Suprapubic skin (tissue), 4 donors: ENCODE measurements around the gene CCDC27. TPM values are rescaled to one million over a fixed set of nuclear protein-coding genes. Genes with fewer than 3 reads are reported as not detected.

ENCODE experiments used
- DNase-seq, 2 donors: peaks; one replicate each; pipeline ENCODE4 v3.0.0-alpha.2; 2019; ENCODE audit warnings: low spot score in 2 of 2
- H3K27ac ChIP-seq: fragments of 200-600 bp; sonication (generic); one replicate; pipeline ENCODE4 v1.5.1; 2019
- H3K27me3 ChIP-seq: fragments of 200-600 bp; sonication (generic); one replicate; pipeline ENCODE4 v1.5.1; 2019
- H3K36me3 ChIP-seq: fragments of 200-600 bp; sonication (generic); one replicate; pipeline ENCODE4 v1.5.1; 2019
- H3K4me1 ChIP-seq: fragments of 200-600 bp; sonication (generic); one replicate; pipeline ENCODE4 v1.5.1; 2019
- H3K4me3 ChIP-seq: fragments of 200-600 bp; sonication (generic); one replicate; pipeline ENCODE4 v1.5.1; 2019; ENCODE audit warnings: mild to moderate bottlenecking
- H3K9me3 ChIP-seq: fragments of 200-600 bp; sonication (generic); one replicate; pipeline ENCODE4 v1.5.1; 2019
- CTCF ChIP-seq, 2 donors: fragments of 200-600 bp in 1 of 2; fragments of 450-650 bp in 1 of 2; sonication (generic) in 1 of 2; IDR thresholded peaks; one replicate each; pipeline ENCODE4 v1.5.1; 2016 to 2019; ENCODE audit warnings: antibody characterized with exemption in 2 of 2, mild to moderate bottlenecking in 1 of 2, moderate library complexity in 1 of 2
- EP300 ChIP-seq: sonication (generic); formaldehyde crosslinking; IDR thresholded peaks from one replicate; pipeline ENCODE4 v1.6.1; 2017; ENCODE audit warnings: antibody characterized with exemption
- POLR2A ChIP-seq, 2 donors: fragments of 450-650 bp; IDR thresholded peaks; one replicate each; pipeline ENCODE4 v1.6.1; 2017; ENCODE audit warnings: antibody characterized with exemption in 2 of 2, mild to moderate bottlenecking in 2 of 2, moderate library complexity in 2 of 2
- POLR2AphosphoS5 ChIP-seq, 3 donors: sonication (generic); formaldehyde crosslinking; IDR thresholded peaks; one replicate each; pipeline ENCODE4 v1.6.1; 2017; ENCODE audit warnings: antibody characterized with exemption in 3 of 3
- WGBS: methylation state at CpG from one replicate; pipeline ENCODE4 v1.1.5; 2018; 5-methylcytosine and 5-hydroxymethylcytosine counted together
- total RNA-seq, 4 donors: library from RNA; depleted of rRNA; stranded (reverse); fragments of >200 nt; gene quantifications; one replicate each; pipeline ENCODE4 v1.1.0, GENCODE V29; 2016

The CCDC27 gene
- total RNA-seq, 4 donors from 2014 or later: not detected

GRCh38 chr1:3775490-3776230 is 23.4 kb downstream of the CCDC27 start:
- 49% methylated on average over 18 of the region's 27 CpGs for WGBS

GRCh38 chr1:3776231-3776961 is 24.1 kb downstream of the CCDC27 start:
- H3K27me3 ChIP-seq: no peaks in the 10 kb centered on the region
- no peak overlapping the region for H3K4me3 ChIP-seq
- H3K36me3 ChIP-seq: peaks cover 26% of the 10 kb centered on the region
- TF ChIP-seq POLR2AphosphoS5 (IDR thresholded peaks at IDR 0.05) (no peak), EP300 (no peak), CTCF (IDR thresholded peaks at IDR 0.05) (no peak), POLR2A (IDR thresholded peaks at IDR 0.05) (no peak)
- 67% methylated on average over 15 of the region's 21 CpGs for whole genome bisulfite sequencing
- peaks cover 42% of the 10 kb centered on the region for H3K4me1 ChIP-seq
- no peaks in the 10 kb centered on the region for H3K9me3 ChIP-seq
- no peak overlapping the region for H3K27ac ChIP-seq
- no peak for DNase-seq

More at GRCh38 chr1:3775490-3776230, 23.4 kb downstream of the CCDC27 start:
- Histone ChIP-seq H3K9me3 (no peaks in the 10 kb centered on the region), H3K4me1 (peaks cover 46% of the 10 kb centered on the region), H3K36me3 (peaks cover 19% of the 10 kb centered on the region), H3K27me3 (peaks cover 5% of the 10 kb centered on the region), H3K4me3 (no peak overlapping the region), H3K27ac (no peak overlapping the region)
- TF ChIP-seq CTCF (IDR thresholded peaks at IDR 0.05) (peak in 1 of 2 donors; percentile 31), EP300 (no peak)
- DNase-seq: peak in 1 of 2 donors; percentile 78

- H3K27ac ChIP-seq: no peak overlapping the region
- TF ChIP-seq POLR2A (IDR thresholded peaks at IDR 0.05) (no peak), POLR2AphosphoS5 (IDR thresholded peaks at IDR 0.05) (no peak), CTCF (IDR thresholded peaks at IDR 0.05) (no peak), EP300 (no peak)
Observed at GRCh38 chr1:3777078-3777547, 24.9 kb downstream of the CCDC27 start.

GRCh38 chr1:3777647-3778589 is 25.7 kb downstream of the CCDC27 start:
- Histone ChIP-seq H3K4me3 (no peak overlapping the region), H3K4me1 (peaks cover 27% of the 10 kb centered on the region), H3K9me3 (no peaks in the 10 kb centered on the region), H3K27me3 (no peaks in the 10 kb centered on the region), H3K36me3 (peaks cover 41% of the 10 kb centered on the region), H3K27ac (no peak overlapping the region)
- 90% methylated on average over 3 of the region's 20 CpGs for WGBS
- TF ChIP-seq CTCF (IDR thresholded peaks at IDR 0.05) (no peak), EP300 (no peak), POLR2A (IDR thresholded peaks at IDR 0.05) (no peak), POLR2AphosphoS5 (IDR thresholded peaks at IDR 0.05) (no peak)
- peak in 1 of 2 donors; percentile 77 for DNase-seq

More at GRCh38 chr1:3777078-3777547, 24.9 kb downstream of the CCDC27 start:
- WGBS: no CpG with 5 or more reads among the region's 10 CpGs
- peaks cover 33% of the 10 kb centered on the region for H3K36me3 ChIP-seq
- H3K9me3 ChIP-seq: no peaks in the 10 kb centered on the region
- peaks cover 35% of the 10 kb centered on the region for H3K4me1 ChIP-seq
- peak in 1 of 2 donors; percentile 78 for DNase-seq
- H3K27me3 ChIP-seq: no peaks in the 10 kb centered on the region
- no peak overlapping the region for H3K4me3 ChIP-seq
